OCI-LY3 (cell line): ENCODE measurements around the gene DYRK1A.

Experiments
- H2AFZ ChIP-seq: fragments of 200-600, 300-600 bp; shearing (Covaris generic); 2 replicates; pipeline ENCODE4 v1.6.0; 2014; ENCODE audit warnings: antibody characterized with exemption, low read depth, low read length
- H3K27ac ChIP-seq: fragments of 200-600, 300-600 bp; sonication (generic); 2 replicates; pipeline ENCODE4 v1.5.1; 2014; ENCODE audit warnings: mild to moderate bottlenecking, low read length, moderate library complexity, mixed read lengths
- H3K27me3 ChIP-seq: fragments of 200-600, 300-600 bp; sonication (generic); 2 replicates; pipeline ENCODE4 v1.6.1; 2014; ENCODE audit warnings: low read depth, low read length, mixed read lengths
- H3K36me3 ChIP-seq: fragments of 200-600, 300-600 bp; sonication (generic); replicated peaks from 2 replicates; pipeline ENCODE3; 2014; ENCODE audit warnings: low read depth, low read length, mixed read lengths
- H3K4me1 ChIP-seq: fragments of 300-600, 200-600 bp; sonication (generic); 2 replicates; pipeline ENCODE4 v1.6.1; 2014; ENCODE audit warnings: low read length, mixed read lengths
- H3K4me2 ChIP-seq: fragments of 200-600, 300-600 bp; sonication (generic); 2 replicates; pipeline ENCODE4 v1.6.1; 2014; ENCODE audit warnings: low read length, mixed read lengths
- H3K4me3 ChIP-seq: fragments of 300-600, 200-600 bp; sonication (generic); 2 replicates; pipeline ENCODE4 v1.5.1; 2014; ENCODE audit warnings: antibody characterized with exemption, mild to moderate bottlenecking, low read length, moderate library complexity
- H3K79me2 ChIP-seq: fragments of 300-600, 200-600 bp; shearing (Covaris generic); 2 replicates; pipeline ENCODE4 v1.6.1; 2014; ENCODE audit warnings: mild to moderate bottlenecking, low read length, mixed read lengths
- H3K9ac ChIP-seq: fragments of 300-600, 200-600 bp; shearing (Covaris generic); 2 replicates; pipeline ENCODE4 v1.6.0; 2014; ENCODE audit warnings: mild to moderate bottlenecking, low read length, moderate library complexity
- H3K9me3 ChIP-seq: fragments of 200-600, 300-600 bp; shearing (Covaris generic); 2 replicates; pipeline ENCODE4 v1.6.1; 2014; ENCODE audit warnings: low read length, mixed read lengths; ENCODE audit not compliant: insufficient read depth
- H4K20me1 ChIP-seq: fragments of 200-600, 300-600 bp; sonication (generic); 2 replicates; pipeline ENCODE4 v1.6.1; 2016; ENCODE audit warnings: low read length, mixed read lengths; ENCODE audit not compliant: insufficient read depth
- CTCF ChIP-seq: fragments of 200-600, 300-600 bp; sonication (generic); IDR thresholded peaks from 2 replicates; pipeline ENCODE4 v1.5.1; 2014; ENCODE audit warnings: antibody characterized with exemption, low read length, low read depth
- EZH2phosphoT487 ChIP-seq: fragments of 200-600 bp; shearing (Covaris generic); IDR thresholded peaks from 2 replicates; pipeline ENCODE4 v1.6.1; 2018; ENCODE audit warnings: antibody characterized with exemption, mixed run types, low read depth

DYRK1A gene

GRCh38 chr21:37443683-37444082 is 77.1 kb downstream of the DYRK1A start:
- Histone ChIP-seq H2AFZ (no peak overlapping the region), H3K9me3 (no peaks in the 10 kb centered on the region), H4K20me1 (peaks cover 90% of the 10 kb centered on the region), H3K9ac (no peak overlapping the region), H3K4me2 (no peak overlapping the region), H3K27me3 (no peaks in the 10 kb centered on the region), H3K4me3 (no peak overlapping the region), H3K27ac (no peak overlapping the region), H3K36me3 (no peaks in the 10 kb centered on the region), H3K4me1 (no peaks in the 10 kb centered on the region), H3K79me2 (peaks cover 99% of the 10 kb centered on the region)
- TF ChIP-seq EZH2phosphoT487, result no peak
- TF ChIP-seq CTCF, result no peak

- Histone ChIP-seq H4K20me1 (peaks cover 92% of the 10 kb centered on the region), H3K4me2 (no peak overlapping the region), H3K27ac (no peak overlapping the region), H3K36me3 (peaks cover 4% of the 10 kb centered on the region), H3K79me2 (peaks cover 99% of the 10 kb centered on the region), H3K9me3 (no peaks in the 10 kb centered on the region), H3K9ac (no peak overlapping the region), H3K4me1 (no peaks in the 10 kb centered on the region), H2AFZ (no peak overlapping the region), H3K4me3 (no peak overlapping the region), H3K27me3 (no peaks in the 10 kb centered on the region)
- TF ChIP-seq EZH2phosphoT487 (no peak), CTCF (no peak)
These were observed 78.7 kb downstream of the DYRK1A start for GRCh38 chr21:37445228-37445627.

GRCh38 chr21:37446552-37446951 is 80.0 kb downstream of the DYRK1A start:
- Histone ChIP-seq H3K36me3 (peaks cover 4% of the 10 kb centered on the region), H3K4me2 (no peak overlapping the region), H3K4me3 (no peak overlapping the region), H3K4me1 (no peaks in the 10 kb centered on the region), H2AFZ (no peak overlapping the region), H3K9me3 (no peaks in the 10 kb centered on the region), H3K79me2 (peaks cover 96% of the 10 kb centered on the region), H3K27me3 (no peaks in the 10 kb centered on the region), H3K9ac (no peak overlapping the region), H3K27ac (no peak overlapping the region), H4K20me1 (peaks cover 89% of the 10 kb centered on the region)
- TF ChIP-seq EZH2phosphoT487 (no peak), CTCF (no peak)

- H3K9ac ChIP-seq, result no peak overlapping the region
- H2AFZ ChIP-seq, result no peak overlapping the region
- H3K9me3 ChIP-seq, result no peaks in the 10 kb centered on the region
- H3K27ac ChIP-seq, result no peak overlapping the region
- peaks cover 96% of the 10 kb centered on the region for H3K79me2 ChIP-seq
- no peaks in the 10 kb centered on the region for H3K4me1 ChIP-seq
- TF ChIP-seq EZH2phosphoT487 (no peak), CTCF (no peak)
- peaks cover 4% of the 10 kb centered on the region for H3K36me3 ChIP-seq
- H4K20me1 ChIP-seq, result peaks cover 89% of the 10 kb centered on the region
- no peaks in the 10 kb centered on the region for H3K27me3 ChIP-seq
- no peak overlapping the region for H3K4me3 ChIP-seq
- H3K4me2 ChIP-seq, result no peak overlapping the region
These were observed 80.8 kb downstream of the DYRK1A start for GRCh38 chr21:37447288-37447936.
